ENCODE data around the gene PEX6. TPM values are rescaled to one million over a fixed set of nuclear protein-coding genes. Genes with fewer than 3 reads are reported as not detected.

PEX6 gene
- total and polyA plus RNA-seq, 2 of the 13 experiments (the other 11 are each of a cell fraction or from before 2014, with no cell fraction given), result 5.1 to 6.7 TPM

DNA sequence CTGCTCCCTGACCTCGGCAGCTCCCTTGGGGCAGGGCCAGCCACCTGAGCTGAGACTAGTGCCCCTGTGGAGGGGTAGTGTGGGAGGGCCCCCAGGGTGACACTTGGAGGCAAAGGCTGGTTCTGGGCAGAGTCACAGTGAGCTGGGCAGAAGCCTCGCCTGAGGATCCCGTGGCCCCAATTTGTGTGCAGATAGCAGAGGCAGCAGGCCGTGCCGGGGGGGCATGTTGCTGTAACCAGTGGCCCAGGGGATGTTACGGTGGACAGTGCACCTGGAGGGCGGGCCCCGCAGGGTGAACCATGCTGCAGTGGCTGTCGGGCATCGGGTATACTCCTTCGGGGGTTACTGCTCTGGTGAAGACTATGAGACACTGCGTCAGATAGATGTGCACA lies 38.0 kb upstream of the PEX6 start (continued):
- TF ChIP-seq, protein P1, sequence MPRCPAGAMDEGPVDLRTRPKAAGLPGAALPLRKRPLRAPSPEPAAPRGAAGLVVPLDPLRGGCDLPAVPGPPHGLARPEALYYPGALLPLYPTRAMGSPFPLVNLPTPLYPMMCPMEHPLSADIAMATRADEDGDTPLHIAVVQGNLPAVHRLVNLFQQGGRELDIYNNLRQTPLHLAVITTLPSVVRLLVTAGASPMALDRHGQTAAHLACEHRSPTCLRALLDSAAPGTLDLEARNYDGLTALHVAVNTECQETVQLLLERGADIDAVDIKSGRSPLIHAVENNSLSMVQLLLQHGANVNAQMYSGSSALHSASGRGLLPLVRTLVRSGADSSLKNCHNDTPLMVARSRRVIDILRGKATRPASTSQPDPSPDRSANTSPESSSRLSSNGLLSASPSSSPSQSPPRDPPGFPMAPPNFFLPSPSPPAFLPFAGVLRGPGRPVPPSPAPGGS (CRISPR knock-in tag; IDR thresholded peaks at IDR 0.05), result no peak
- TF ChIP-seq PPARG (CRISPR knock-in tag; conservative IDR thresholded peaks at IDR 0.05) (no peak), AGO2 (optimal IDR thresholded peaks at IDR 0.05; ENCODE audit: low read depth, low read length) (peak; percentile 84)

DNA sequence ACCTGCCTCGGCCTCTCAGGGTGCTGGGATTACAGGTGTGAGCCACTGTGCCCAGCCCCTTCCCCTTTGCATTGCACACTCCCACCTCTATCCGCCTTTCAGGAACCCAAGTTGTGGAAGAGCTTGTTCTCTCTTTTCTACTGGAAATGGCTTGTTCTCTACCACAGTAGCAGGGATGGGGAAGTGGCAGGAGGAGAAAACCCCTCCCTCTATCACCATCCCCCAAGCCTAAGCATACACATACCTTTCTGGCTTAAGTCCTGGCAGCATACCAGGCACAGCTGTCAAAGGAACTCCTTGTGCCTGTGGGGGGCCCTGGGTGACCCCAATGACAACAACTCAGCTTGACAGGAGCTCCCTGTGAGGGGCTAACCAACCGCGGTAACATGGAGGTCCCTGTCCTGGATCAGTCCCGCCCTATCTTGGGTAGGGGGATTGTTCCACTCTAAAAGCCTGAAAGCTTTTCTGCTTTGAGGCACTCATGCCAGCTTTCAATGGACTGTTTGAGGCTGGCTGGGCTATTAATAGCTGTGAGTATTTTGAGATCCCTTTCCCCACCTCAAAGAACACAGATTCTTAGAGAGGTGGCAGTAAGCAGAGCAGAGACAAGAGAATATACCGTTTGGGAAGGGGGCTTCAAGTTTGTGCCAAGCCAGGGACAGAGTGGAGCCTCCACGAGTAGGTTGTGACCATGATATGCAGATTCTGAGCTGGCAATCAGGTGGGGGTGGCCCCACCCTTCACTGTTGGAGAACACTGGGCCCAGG lies 37.4 kb upstream of the PEX6 start:
- peaks cover 17 to 42% of the 10 kb centered on the region in 2 experiments for H3K36me3 ChIP-seq (replicated peaks in 1 of 2; ENCODE audit: control insufficient read depth in 1 of 2, insufficient read depth in 2 of 2, low read length in 2 of 2)
- intact Hi-C loops (cut with micrococcal nuclease; ENCODE audit: unreplicated experiment), result no loop called here
- H3K27ac ChIP-seq (ENCODE audit: extremely low read length, insufficient read depth, low read length), result no peak overlapping the region
- ChIA-PET CTCF (ENCODE audit: low intra/inter-chr PET ratio, low total read pairs) (no interaction called here), POLR2A (interaction anchor here (1.6 to 5.3 kb wide), 3 partner anchors 32 to 44 kb away, joined by 5 to 76 read pairs (median 45); partner anchors contain the start of genes CUL7, KLC4, MRPL2 and PPP2R5D)
- H3K9ac ChIP-seq (ENCODE audit: insufficient read depth, low read depth, low read length), result peak overlapping the region; percentile 34; the same call in 1 of the 2 replicates
- in situ Hi-C loops (cut with HindIII; ENCODE audit: extremely low pct_ligation_motif_present, low pct_unique_long_range_greater_than_20kb), result no loop called here
- H4K20me1 ChIP-seq (ENCODE audit: insufficient read depth, low read length), result no peaks in the 10 kb centered on the region
- H2AFZ ChIP-seq (ENCODE audit: low read length), result no peak overlapping the region
- BruUV-seq (replicated peaks), result no TSS peak
- no peaks in the 10 kb centered on the region; a peak in 1 of 5 replicates for H3K27me3 ChIP-seq (ENCODE audit: control insufficient read depth in 1 of 2, insufficient read depth in 2 of 2, low read length in 2 of 2)
- TF ChIP-seq ZNF775 (CRISPR knock-in tag; IDR thresholded peaks at IDR 0.05; ENCODE audit: borderline replicate concordance) (no peak), MEIS2 (CRISPR knock-in tag; IDR thresholded peaks at IDR 0.05) (no peak), SMAD9 (CRISPR knock-in tag; IDR thresholded peaks at IDR 0.05) (no peak), ZNF34 (CRISPR knock-in tag; IDR thresholded peaks at IDR 0.05; ENCODE audit: borderline replicate concordance) (no peak), BRF2 (CRISPR knock-in tag; IDR thresholded peaks at IDR 0.05) (no peak), ELF4 (CRISPR knock-in tag; IDR thresholded peaks at IDR 0.05; ENCODE audit: borderline replicate concordance) (no peak), CBFB (CRISPR knock-in tag; IDR thresholded peaks at IDR 0.05) (no peak)
- FAIRE-seq (no peak), DNase-seq (ENCODE audit: low spot score) (no peak), ATAC-seq (no peak)
- WGBS (ENCODE audit: low lambda C conversion rate), result 91% methylated on average over 7 of the region's 7 CpGs
- H3K79me2 ChIP-seq (ENCODE audit: insufficient read depth, low read length), result peaks cover 34% of the 10 kb centered on the region
- H3K9me3 ChIP-seq (ENCODE audit: low read length), result no peaks in the 10 kb centered on the region
- H3K4me1 ChIP-seq (ENCODE audit: insufficient read depth, low read length), result peaks cover 50% of the 10 kb centered on the region
- H3K4me3 ChIP-seq (replicated peaks in 1 of 3; ENCODE audit: insufficient read depth in 1 of 3, low read depth in 2 of 3, low read length in 3 of 3), result no peak overlapping the region
- H3K4me2 ChIP-seq (ENCODE audit: low read depth, low read length), result no peak overlapping the region

All from HepG2 (cell line).